ENCODE results near the gene ZNF518B.

ZNF518B gene

DNA sequence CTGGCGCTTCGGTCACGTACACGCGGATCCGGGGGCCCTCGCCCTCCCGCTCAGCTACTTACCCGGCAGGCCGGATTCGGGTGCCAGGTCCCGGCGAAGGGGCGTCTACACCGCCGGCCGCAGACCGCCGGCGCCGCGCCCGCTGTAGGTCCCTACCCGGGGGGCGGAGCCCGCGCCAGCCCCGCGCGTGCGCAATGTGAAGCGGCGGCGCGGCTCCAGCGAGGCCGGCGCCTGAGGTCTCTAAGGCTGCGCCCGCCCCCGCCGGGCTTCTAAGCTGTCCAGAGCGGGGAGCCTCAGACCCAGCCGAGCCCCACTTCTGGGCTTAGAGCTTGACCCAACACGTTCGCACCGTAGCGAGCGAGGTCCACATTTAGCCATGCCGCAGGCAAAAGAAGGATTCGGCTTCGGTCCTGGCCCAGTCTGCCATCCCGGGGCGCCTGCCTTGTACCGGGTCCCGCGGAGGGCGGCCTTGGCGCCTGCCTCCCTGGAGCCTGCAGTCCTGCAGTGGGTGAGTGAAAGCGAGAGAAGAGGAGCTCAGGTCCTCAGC is at the start of gene ZNF518B:
ZNF518B (minus strand) TSS at position 172 of the 547 bp plus-strand sequence. CDS start 11,098 bp downstream, outside the sequence.
- DNase-seq (ENCODE audit: low spot score): peak; percentile 81
- H3K4me1 Mint-ChIP-seq (ENCODE audit: low read depth): peaks cover 26% of the 10 kb centered on the region
- H3K9me3 Mint-ChIP-seq: peaks cover 2% of the 10 kb centered on the region
- H3K36me3 Mint-ChIP-seq (ENCODE audit: low read depth): peaks cover 33% of the 10 kb centered on the region
- H3K4me3 Mint-ChIP-seq: peak within 1 kb of the TSS; percentile 91
- H3K27ac Mint-ChIP-seq: peak within 1 kb of the TSS; percentile 91
- H3K27me3 Mint-ChIP-seq (ENCODE audit: low read depth): peaks cover 21% of the 10 kb centered on the region

DNA sequence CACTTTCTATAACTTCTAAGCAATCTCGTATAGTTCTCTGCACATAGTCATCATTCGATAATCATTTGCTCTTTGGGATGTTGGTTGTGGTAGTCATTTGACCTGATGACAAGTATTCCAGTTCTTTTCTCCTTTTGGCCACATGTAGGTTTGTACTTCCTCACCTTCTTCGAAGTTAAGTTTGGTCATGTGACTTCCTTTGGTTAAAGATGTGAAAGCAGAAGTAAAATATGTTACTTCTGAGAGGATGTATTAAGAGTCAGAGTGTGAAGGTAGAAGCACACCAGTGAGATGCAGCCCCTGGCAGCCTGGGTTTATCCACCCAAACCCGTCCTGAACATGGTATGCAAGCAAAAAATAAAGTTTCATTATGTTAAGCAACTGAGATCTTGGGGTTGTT is 48.9 kb upstream of the ZNF518B start:
- peaks cover 6% of the 10 kb centered on the region for H3K9me3 Mint-ChIP-seq
- no peak for DNase-seq (ENCODE audit: low spot score)
- H3K4me1 Mint-ChIP-seq (ENCODE audit: low read depth): peaks cover 3% of the 10 kb centered on the region
- H3K4me3 Mint-ChIP-seq: no peak overlapping the region
- H3K27ac Mint-ChIP-seq: no peak overlapping the region
- H3K36me3 Mint-ChIP-seq (ENCODE audit: low read depth): peaks cover 2% of the 10 kb centered on the region
- H3K27me3 Mint-ChIP-seq (ENCODE audit: low read depth): no peaks in the 10 kb centered on the region

DNA sequence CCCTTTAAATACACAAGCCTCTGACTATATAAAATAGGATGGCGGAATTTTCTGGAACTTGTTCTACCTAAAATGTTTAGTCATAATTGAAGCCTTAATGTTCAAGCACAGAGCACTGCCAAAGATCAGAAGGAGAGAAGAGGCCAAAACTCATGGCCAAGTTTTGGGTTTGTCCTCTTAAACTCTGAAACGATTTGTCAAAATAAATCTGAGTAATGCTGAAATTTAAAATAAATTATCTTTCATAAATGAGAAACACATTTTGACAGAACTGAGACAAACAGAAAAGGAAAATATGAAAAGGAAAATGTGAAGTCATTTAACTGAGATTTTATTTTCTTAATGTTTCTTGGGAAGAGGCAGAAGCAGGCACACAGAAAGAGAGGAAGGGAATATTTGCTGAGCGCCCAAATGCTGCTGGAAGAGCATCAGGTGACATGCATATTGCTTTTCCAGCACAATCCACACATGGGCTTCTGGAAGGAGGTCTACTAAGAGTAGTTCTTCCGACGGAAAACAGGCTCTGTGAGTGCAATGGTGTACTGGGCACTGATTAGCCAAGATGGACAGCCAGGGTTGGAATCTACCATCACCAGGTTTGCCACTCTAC is 47.4 kb upstream of the ZNF518B start:
- no peak overlapping the region for H3K4me3 Mint-ChIP-seq
- peaks cover 2% of the 10 kb centered on the region for H3K36me3 Mint-ChIP-seq (ENCODE audit: low read depth)
- peaks cover 6% of the 10 kb centered on the region for H3K9me3 Mint-ChIP-seq
- peaks cover 3% of the 10 kb centered on the region for H3K4me1 Mint-ChIP-seq (ENCODE audit: low read depth)
- no peak for DNase-seq (ENCODE audit: low spot score)
- no peak overlapping the region for H3K27ac Mint-ChIP-seq
- H3K27me3 Mint-ChIP-seq (ENCODE audit: low read depth): no peaks in the 10 kb centered on the region

GRCh38 chr4:10502717-10503116 is 45.5 kb upstream of the ZNF518B start:
- H3K27ac Mint-ChIP-seq: no peak overlapping the region
- DNase-seq (ENCODE audit: low spot score): no peak
- H3K36me3 Mint-ChIP-seq (ENCODE audit: low read depth): peaks cover 2% of the 10 kb centered on the region
- no peaks in the 10 kb centered on the region for H3K27me3 Mint-ChIP-seq (ENCODE audit: low read depth)
- no peak overlapping the region for H3K4me3 Mint-ChIP-seq
- peaks cover 6% of the 10 kb centered on the region for H3K9me3 Mint-ChIP-seq
- peaks cover 3% of the 10 kb centered on the region for H3K4me1 Mint-ChIP-seq (ENCODE audit: low read depth)

- Mint-ChIP-seq H3K27ac (no peak overlapping the region), H3K27me3 (ENCODE audit: low read depth) (no peaks in the 10 kb centered on the region), H3K36me3 (ENCODE audit: low read depth) (no peaks in the 10 kb centered on the region), H3K4me3 (no peak overlapping the region), H3K9me3 (peaks cover under 1% of the 10 kb centered on the region), H3K4me1 (ENCODE audit: low read depth) (no peaks in the 10 kb centered on the region)
- DNase-seq (ENCODE audit: low spot score): no peak
Measured at GRCh38 chr4:10500776-10501175, 43.5 kb upstream of the ZNF518B start.

GRCh38 chr4:10496200-10496599 is 39.0 kb upstream of the ZNF518B start:
- H3K27ac Mint-ChIP-seq: no peak overlapping the region

DNA sequence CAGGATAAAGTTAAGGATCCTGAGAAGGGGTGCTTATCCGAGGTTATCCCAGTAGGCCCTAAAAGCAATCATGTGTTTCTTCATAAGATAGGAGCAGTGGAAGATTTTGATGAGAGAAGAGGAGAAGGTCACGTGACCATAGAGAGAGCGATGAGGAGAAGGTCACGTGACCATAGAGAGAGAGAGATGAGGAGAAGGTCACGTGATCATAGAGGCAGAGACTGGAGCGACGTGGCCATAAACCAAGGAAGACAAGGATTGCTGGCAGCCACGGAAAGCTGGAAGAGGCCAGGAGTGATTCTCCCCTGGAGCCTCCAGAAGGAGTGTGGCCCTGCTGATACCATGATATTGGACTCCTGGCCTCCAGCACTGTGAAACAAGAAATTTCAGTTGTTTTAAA is 38.4 kb upstream of the ZNF518B start:
- Mint-ChIP-seq H3K4me3 (no peak overlapping the region), H3K4me1 (ENCODE audit: low read depth) (no peaks in the 10 kb centered on the region), H3K27ac (no peak overlapping the region), H3K9me3 (no peaks in the 10 kb centered on the region), H3K27me3 (ENCODE audit: low read depth) (no peaks in the 10 kb centered on the region), H3K36me3 (ENCODE audit: low read depth) (no peaks in the 10 kb centered on the region)
- no peak for DNase-seq (ENCODE audit: low spot score)

More at GRCh38 chr4:10496200-10496599, 39.0 kb upstream of the ZNF518B start:
- Mint-ChIP-seq H3K27me3 (ENCODE audit: low read depth) (no peaks in the 10 kb centered on the region), H3K36me3 (ENCODE audit: low read depth) (no peaks in the 10 kb centered on the region), H3K9me3 (no peaks in the 10 kb centered on the region), H3K4me1 (ENCODE audit: low read depth) (no peaks in the 10 kb centered on the region), H3K4me3 (no peak overlapping the region)
- DNase-seq (ENCODE audit: low spot score): no peak

- no peaks in the 10 kb centered on the region for H3K36me3 Mint-ChIP-seq (ENCODE audit: low read depth)
- H3K4me1 Mint-ChIP-seq (ENCODE audit: low read depth): no peaks in the 10 kb centered on the region
- no peaks in the 10 kb centered on the region for H3K9me3 Mint-ChIP-seq
- no peak for DNase-seq (ENCODE audit: low spot score)
- no peak overlapping the region for H3K4me3 Mint-ChIP-seq
- no peak overlapping the region for H3K27ac Mint-ChIP-seq
- H3K27me3 Mint-ChIP-seq (ENCODE audit: low read depth): peaks cover 4% of the 10 kb centered on the region
Measured at GRCh38 chr4:10492464-10492863, 35.2 kb upstream of the ZNF518B start.

GRCh38 chr4:10491401-10491800 is 34.2 kb upstream of the ZNF518B start:
- Mint-ChIP-seq H3K27ac (no peak overlapping the region), H3K36me3 (ENCODE audit: low read depth) (no peaks in the 10 kb centered on the region), H3K27me3 (ENCODE audit: low read depth) (peaks cover 7% of the 10 kb centered on the region), H3K4me3 (no peak overlapping the region), H3K9me3 (no peaks in the 10 kb centered on the region), H3K4me1 (ENCODE audit: low read depth) (no peaks in the 10 kb centered on the region)
- DNase-seq (ENCODE audit: low spot score): no peak

DNA sequence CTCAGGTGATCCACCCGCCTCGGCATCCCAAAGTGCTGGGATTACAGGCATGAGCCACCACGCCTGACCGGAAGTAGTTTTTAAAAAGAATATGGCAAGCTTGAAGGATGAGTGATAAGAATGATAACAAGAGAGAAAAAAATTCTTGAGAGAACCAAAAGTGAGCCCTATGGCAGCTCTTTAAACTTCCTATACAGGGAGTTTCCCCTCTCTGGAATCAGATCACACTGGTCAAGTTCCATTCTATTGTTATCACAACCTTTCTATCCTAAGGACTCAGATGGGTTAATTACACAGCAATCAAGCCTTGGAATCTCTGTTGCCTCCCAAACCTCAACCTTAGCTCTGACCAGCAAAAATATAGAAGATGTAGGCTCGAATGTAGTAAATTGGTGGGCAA is 33.8 kb upstream of the ZNF518B start:
- H3K27ac Mint-ChIP-seq: no peak overlapping the region
- no peaks in the 10 kb centered on the region for H3K9me3 Mint-ChIP-seq
- H3K36me3 Mint-ChIP-seq (ENCODE audit: low read depth): no peaks in the 10 kb centered on the region
- no peaks in the 10 kb centered on the region for H3K4me1 Mint-ChIP-seq (ENCODE audit: low read depth)
- DNase-seq (ENCODE audit: low spot score): no peak
- H3K4me3 Mint-ChIP-seq: no peak overlapping the region
- H3K27me3 Mint-ChIP-seq (ENCODE audit: low read depth): peaks cover 7% of the 10 kb centered on the region

DNA sequence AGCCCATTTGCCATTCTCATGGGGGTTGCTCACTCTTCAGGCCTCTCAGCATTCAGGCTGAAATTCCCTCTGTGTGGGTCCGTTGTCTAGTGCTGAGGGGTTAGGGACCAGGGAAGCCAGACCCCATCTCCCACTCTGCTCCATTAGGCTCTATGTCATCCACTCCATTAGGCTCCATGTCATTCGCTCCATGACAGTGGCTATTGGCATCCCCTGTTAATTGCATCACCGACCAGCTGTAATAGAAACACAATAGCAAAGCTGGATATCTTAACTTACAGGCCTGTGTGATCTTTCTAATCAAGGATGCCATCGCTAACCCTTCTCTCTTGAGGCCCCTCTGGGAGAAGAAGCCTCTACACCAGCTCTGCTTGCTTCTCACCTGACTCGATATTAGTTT is 25.7 kb upstream of the ZNF518B start:
- Mint-ChIP-seq H3K36me3 (ENCODE audit: low read depth) (no peaks in the 10 kb centered on the region), H3K4me3 (no peak overlapping the region), H3K9me3 (no peaks in the 10 kb centered on the region)

DNA sequence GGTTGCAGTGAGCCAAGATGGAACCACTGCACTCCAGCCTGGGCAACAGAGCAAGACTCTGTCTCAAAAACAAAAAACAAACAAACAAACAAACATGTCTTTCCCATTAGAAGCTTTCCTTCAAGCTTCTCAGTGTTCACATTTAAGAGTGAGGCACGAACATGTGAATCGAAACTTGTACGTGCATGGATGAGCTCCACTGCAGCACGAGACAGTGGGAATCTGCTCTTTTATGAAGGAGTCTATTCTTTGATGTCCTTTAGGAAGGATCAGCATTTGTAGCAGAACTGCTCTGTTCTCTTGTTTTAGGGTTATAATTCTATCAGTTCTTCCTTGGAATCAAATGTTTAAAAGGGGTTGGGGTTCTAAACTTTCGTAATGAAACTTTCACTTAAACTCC is 23.4 kb upstream of the ZNF518B start:
- Mint-ChIP-seq H3K27me3 (ENCODE audit: low read depth) (peaks cover 13% of the 10 kb centered on the region), H3K4me1 (ENCODE audit: low read depth) (no peaks in the 10 kb centered on the region), H3K9me3 (no peaks in the 10 kb centered on the region), H3K27ac (no peak overlapping the region), H3K4me3 (no peak overlapping the region), H3K36me3 (ENCODE audit: low read depth) (no peaks in the 10 kb centered on the region)
- DNase-seq (ENCODE audit: low spot score): no peak

More for the DNA sequence above, 25.7 kb upstream of the ZNF518B start:
- Mint-ChIP-seq H3K27me3 (ENCODE audit: low read depth) (peaks cover 20% of the 10 kb centered on the region), H3K27ac (no peak overlapping the region), H3K4me1 (ENCODE audit: low read depth) (no peaks in the 10 kb centered on the region)
- no peak for DNase-seq (ENCODE audit: low spot score)

DNA sequence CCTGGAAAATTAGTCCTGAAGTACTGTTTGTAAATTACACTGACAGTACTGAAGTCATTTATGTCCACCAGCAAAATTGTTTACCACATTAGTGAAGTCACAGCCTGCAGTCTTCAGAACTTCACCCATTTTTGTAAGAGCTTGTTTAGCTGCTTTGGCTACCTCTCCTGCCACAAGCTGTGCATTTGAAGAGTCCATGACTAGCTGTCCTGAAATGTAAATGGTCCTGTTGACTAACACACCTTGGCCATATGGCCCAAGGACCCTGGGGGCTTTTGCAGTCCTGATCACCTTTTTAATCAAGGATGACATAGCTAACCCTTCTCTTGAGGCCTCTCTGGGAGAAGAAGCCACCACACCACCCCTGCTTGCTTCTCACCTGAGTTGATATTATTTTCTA is 21.4 kb upstream of the ZNF518B start:
- no peak for DNase-seq (ENCODE audit: low spot score)
- Mint-ChIP-seq H3K27me3 (ENCODE audit: low read depth) (peaks cover 13% of the 10 kb centered on the region), H3K4me3 (no peak overlapping the region), H3K36me3 (ENCODE audit: low read depth) (no peaks in the 10 kb centered on the region), H3K4me1 (ENCODE audit: low read depth) (no peaks in the 10 kb centered on the region), H3K9me3 (no peaks in the 10 kb centered on the region), H3K27ac (no peak overlapping the region)

DNA sequence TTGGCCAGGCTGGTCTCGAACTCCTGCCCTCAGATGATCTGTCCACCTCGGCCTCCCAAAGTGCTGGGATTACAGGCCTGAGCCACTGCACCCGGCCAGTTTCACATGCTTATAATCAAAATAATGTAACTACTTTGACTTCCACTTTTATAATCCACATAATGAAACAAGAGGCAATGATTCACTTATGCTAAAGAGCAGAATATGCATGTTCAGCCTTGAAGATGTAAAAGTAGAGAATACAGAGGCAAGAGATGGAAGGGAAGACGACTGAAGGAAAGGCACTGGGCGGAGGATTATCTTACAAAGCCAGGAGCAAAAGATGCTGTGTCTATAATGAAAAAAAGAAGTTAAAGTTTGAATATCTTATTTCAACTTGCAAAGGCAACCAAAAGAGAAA is 13.3 kb upstream of the ZNF518B start:
- Mint-ChIP-seq H3K36me3 (ENCODE audit: low read depth) (no peaks in the 10 kb centered on the region), H3K4me1 (ENCODE audit: low read depth) (no peaks in the 10 kb centered on the region), H3K27ac (no peak overlapping the region), H3K4me3 (no peak overlapping the region), H3K27me3 (ENCODE audit: low read depth) (peaks cover 8% of the 10 kb centered on the region), H3K9me3 (no peaks in the 10 kb centered on the region)
- DNase-seq (ENCODE audit: low spot score): no peak

DNA sequence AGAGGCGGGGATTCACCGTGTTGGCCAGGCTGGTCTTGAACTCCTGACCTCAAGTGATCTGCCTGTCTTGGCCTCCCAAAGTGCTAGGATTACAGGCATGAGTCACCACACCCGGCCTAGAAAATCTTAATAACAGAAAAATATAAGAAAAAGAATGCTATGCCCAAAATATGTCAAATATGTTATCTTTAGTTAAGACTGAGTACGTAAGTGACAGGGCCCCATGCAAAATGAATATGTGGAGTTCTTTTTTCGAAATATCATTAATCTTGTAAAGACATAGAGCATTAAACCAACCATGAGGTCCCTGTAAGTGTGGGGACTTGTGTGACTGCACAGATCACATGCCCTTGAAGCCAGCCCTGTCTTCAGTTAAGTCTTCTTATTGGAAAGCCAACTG is 8.9 kb upstream of the ZNF518B start:
- Mint-ChIP-seq H3K4me1 (ENCODE audit: low read depth) (peaks cover 2% of the 10 kb centered on the region), H3K27me3 (ENCODE audit: low read depth) (peaks cover 39% of the 10 kb centered on the region), H3K36me3 (ENCODE audit: low read depth) (no peaks in the 10 kb centered on the region), H3K9me3 (no peaks in the 10 kb centered on the region), H3K4me3 (no peak overlapping the region), H3K27ac (no peak overlapping the region)
- DNase-seq (ENCODE audit: low spot score): no peak

All from T-helper 2 cell treated with Interferon-gamma antibody and Interleukin-4, amounts not matched to agents 5 μg/mL and 100 μg/mL, for 36 hours (primary cell).